Lower leg skin (tissue), 3 donors: ENCODE measurements around the gene NUDT13.

Experiments
- CTCF ChIP-seq, 3 donors: fragments of 450-650 bp; IDR thresholded peaks; one replicate each; pipeline ENCODE4 v1.5.1; 2016; ENCODE audit warnings: antibody characterized with exemption in 3 of 3, mild to moderate bottlenecking in 3 of 3, moderate library complexity in 2 of 3
- POLR2A ChIP-seq, 2 donors: fragments of 450-650 bp; IDR thresholded peaks; one replicate each; pipeline ENCODE4 v1.6.1; 2016 to 2017; ENCODE audit warnings: antibody characterized with exemption in 2 of 2, mild to moderate bottlenecking in 1 of 2, moderate library complexity in 1 of 2

GRCh38 chr10:73126343-73126742, 16.1 kb downstream of the NUDT13 start:
- TF ChIP-seq CTCF (IDR thresholded peaks at IDR 0.05) (no peak), POLR2A (IDR thresholded peaks at IDR 0.05) (no peak)
